ENCODE data around the gene MCU.

DNA sequence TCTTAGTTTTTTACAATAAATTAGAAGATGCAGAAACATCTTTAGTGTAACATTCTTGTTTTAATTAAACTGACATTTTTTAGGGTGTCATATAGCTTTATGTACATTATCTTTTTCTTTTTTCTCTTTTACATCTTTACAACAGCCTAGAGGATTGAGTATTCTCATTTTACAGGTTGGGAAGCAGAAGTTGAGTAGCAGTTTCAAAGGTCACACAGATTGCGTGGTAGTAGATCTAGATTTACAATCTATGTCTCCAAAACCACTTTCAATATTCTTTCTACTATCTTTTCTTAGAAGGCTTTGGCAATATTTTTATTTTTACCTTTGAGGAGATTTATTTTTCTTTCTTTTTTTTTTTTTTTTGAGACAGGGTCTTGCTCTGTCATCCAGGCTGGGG is 18.7 kb upstream of the MCU start:
- TF ChIP-seq, protein P1, sequence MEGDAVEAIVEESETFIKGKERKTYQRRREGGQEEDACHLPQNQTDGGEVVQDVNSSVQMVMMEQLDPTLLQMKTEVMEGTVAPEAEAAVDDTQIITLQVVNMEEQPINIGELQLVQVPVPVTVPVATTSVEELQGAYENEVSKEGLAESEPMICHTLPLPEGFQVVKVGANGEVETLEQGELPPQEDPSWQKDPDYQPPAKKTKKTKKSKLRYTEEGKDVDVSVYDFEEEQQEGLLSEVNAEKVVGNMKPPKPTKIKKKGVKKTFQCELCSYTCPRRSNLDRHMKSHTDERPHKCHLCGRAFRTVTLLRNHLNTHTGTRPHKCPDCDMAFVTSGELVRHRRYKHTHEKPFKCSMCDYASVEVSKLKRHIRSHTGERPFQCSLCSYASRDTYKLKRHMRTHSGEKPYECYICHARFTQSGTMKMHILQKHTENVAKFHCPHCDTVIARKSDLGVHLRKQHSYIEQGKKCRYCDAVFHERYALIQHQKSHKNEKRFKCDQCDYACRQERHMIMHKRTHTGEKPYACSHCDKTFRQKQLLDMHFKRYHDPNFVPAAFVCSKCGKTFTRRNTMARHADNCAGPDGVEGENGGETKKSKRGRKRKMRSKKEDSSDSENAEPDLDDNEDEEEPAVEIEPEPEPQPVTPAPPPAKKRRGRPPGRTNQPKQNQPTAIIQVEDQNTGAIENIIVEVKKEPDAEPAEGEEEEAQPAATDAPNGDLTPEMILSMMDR (IDR thresholded peaks at IDR 0.05): no peak
- no peak for TF ChIP-seq POLR2A (IDR thresholded peaks at IDR 0.05)
